HG02884 (cell line): ENCODE measurements around the gene IFIT1.
"Not testable (repeated sequence)": the region's sequence is repeated elsewhere in the genome, so short reads cannot be mapped to it uniquely, and the experiment has no call there.

Experiments used
- ATAC-seq: cut with Tn5 transposase; IDR thresholded peaks from one replicate; pipeline ENCODE4 v1.9.1; 2021; ENCODE audit warnings: mild to moderate bottlenecking, moderate library complexity; ENCODE audit not compliant: unreplicated experiment

Gene IFIT1

GRCh38 chr10:89364531-89364930 lies 27.9 kb upstream of the IFIT1 start:
- no peak for ATAC-seq

GRCh38 chr10:89367529-89367928 lies 24.9 kb upstream of the IFIT1 start:
- peak; percentile 43 for ATAC-seq

GRCh38 chr10:89368129-89368528 lies 24.3 kb upstream of the IFIT1 start:
- ATAC-seq: no peak

- no peak for ATAC-seq
Observed at GRCh38 chr10:89369156-89370105, 23.0 kb upstream of the IFIT1 start.

GRCh38 chr10:89371079-89371478 lies 21.3 kb upstream of the IFIT1 start:
- no peak for ATAC-seq

GRCh38 chr10:89371987-89372386 lies 20.4 kb upstream of the IFIT1 start:
- ATAC-seq: no peak

- no peak for ATAC-seq
Observed at GRCh38 chr10:89373916-89374711, 18.3 kb upstream of the IFIT1 start.

- no peak for ATAC-seq
Observed at GRCh38 chr10:89374713-89375141, 17.7 kb upstream of the IFIT1 start.

- no peak for ATAC-seq
Observed at GRCh38 chr10:89377705-89378637, 14.5 kb upstream of the IFIT1 start, which contains the start of gene IFIT1B. Gene IFIT1B, plus strand, starts transcription at chr10:89378056. Its CDS starts 80 bp downstream, at chr10:89378136.

- ATAC-seq: no peak
Observed at GRCh38 chr10:89379103-89379502, 13.3 kb upstream of the IFIT1 start.

- no peak for ATAC-seq
Observed at GRCh38 chr10:89382757-89383156, 9.7 kb upstream of the IFIT1 start.

- ATAC-seq: no peak
Observed at GRCh38 chr10:89384474-89385340, 7.7 kb upstream of the IFIT1 start.

GRCh38 chr10:89388806-89389205 lies 3.6 kb upstream of the IFIT1 start:
- no peak for ATAC-seq

- ATAC-seq: no peak
Observed at GRCh38 chr10:89389254-89389653, 3.2 kb upstream of the IFIT1 start.

- ATAC-seq: no peak
Observed at GRCh38 chr10:89390476-89391225, 1.8 kb upstream of the IFIT1 start.

- not testable (repeated sequence) for ATAC-seq
Observed at GRCh38 chr10:89391226-89391576, 1.2 kb upstream of the IFIT1 start.

- ATAC-seq: peak; percentile 41
Observed at GRCh38 chr10:89392974-89393373, 551 bp downstream of the IFIT1 start.

- ATAC-seq: no peak
Observed at GRCh38 chr10:89393898-89394297, 1.5 kb downstream of the IFIT1 start.

GRCh38 chr10:89395141-89395540 lies 2.7 kb downstream of the IFIT1 start:
- ATAC-seq: no peak
